Gastrocnemius medialis (tissue), 4 donors: ENCODE measurements around the gene INPP5A. TPM values are rescaled to one million over a fixed set of nuclear protein-coding genes. Genes with fewer than 3 reads are reported as not detected.

ENCODE experiments used
- ATAC-seq, 2 donors: fragments of 150-250 bp; one replicate each; pipeline ENCODE4 v1.9.1; 2016
- DNase-seq, 2 donors: peaks; one replicate each; pipeline ENCODE4 v3.0.0-alpha.2; 2019
- H3K27ac ChIP-seq, 4 donors: fragments of 200-600 bp; sonication (generic); 1 replicate in 1 of 4; 2 replicates in 3 of 4; pipeline ENCODE4 v1.5.1; 2016 to 2018; ENCODE audit warnings: mild to moderate bottlenecking in 2 of 4, moderate library complexity in 1 of 4
- H3K27me3 ChIP-seq, 3 donors: fragments of 200-600 bp; sonication (generic) in 2 of 3; 1 replicate in 1 of 3; 2 replicates in 2 of 3; pipeline versions ENCODE4 v1.5.1 to v1.6.0; 2016 to 2019; ENCODE audit warnings: mild to moderate bottlenecking in 1 of 3, moderate library complexity in 1 of 3
- H3K36me3 ChIP-seq, 2 donors: fragments of 200-600 bp; sonication (generic) in 1 of 2; one replicate each; pipeline ENCODE4 v1.5.1; 2017 to 2018
- H3K4me1 ChIP-seq, 2 donors: fragments of 200-600 bp; sonication (generic) in 1 of 2; one replicate each; pipeline ENCODE4 v1.5.1; 2016 to 2017; ENCODE audit warnings: mild to moderate bottlenecking in 2 of 2
- H3K4me3 ChIP-seq, 4 donors: fragments of 200-600 bp; sonication (generic) in 3 of 4; 1 replicate in 1 of 4; 2 replicates in 3 of 4; pipeline ENCODE4 v1.5.1; 2016 to 2019; ENCODE audit warnings: mild to moderate bottlenecking in 2 of 4
- H3K9me3 ChIP-seq, 3 donors: fragments of 200-600 bp; sonication (generic) in 2 of 3; 1 replicate in 1 of 3; 2 replicates in 2 of 3; pipeline ENCODE4 v1.5.1; 2016 to 2019
- CTCF ChIP-seq, 5 experiments: fragments of 450-650 bp in 3 of 5; fragments of 200-600 bp in 2 of 5; sonication (generic) in 2 of 5; IDR thresholded peaks in 4 of 5; conservative IDR thresholded peaks in 1 of 5; 1 replicate in 4 of 5; 2 replicates in 1 of 5; pipeline ENCODE4 v1.5.1; 2016 to 2019; ENCODE audit warnings: antibody characterized with exemption in 5 of 5, mild to moderate bottlenecking in 3 of 5, moderate library complexity in 3 of 5
- POLR2A ChIP-seq, 2 donors: fragments of 450-650 bp; IDR thresholded peaks; one replicate each; pipeline ENCODE4 v1.6.1; 2017; ENCODE audit warnings: antibody characterized with exemption in 2 of 2, mild to moderate bottlenecking in 2 of 2, moderate library complexity in 2 of 2
- in situ Hi-C, 4 donors: fragments of 200-750 bp; cut with MboI; loops; one replicate each; pipeline versions ENCODE4 v1.15.0 to v1.8.0; 2017; ENCODE audit warnings: low sequenced_read_pairs in 4 of 4
- intact Hi-C: fragments of 100-400 bp; cut with DNase I; formaldehyde crosslinking; loops from one replicate; pipeline ENCODE4 v1.15.1; 2023; ENCODE audit warnings: low total_unique reads
- total RNA-seq, 4 donors: library from RNA; depleted of rRNA; stranded (reverse); fragments of >200 nt; gene quantifications; one replicate each; pipeline versions ENCODE4 v1.1.0 to v1.2.3, GENCODE V29; 2016

Gene INPP5A
- total RNA-seq, 4 donors from 2014 or later, result 74.9 to 107 (median 92.4) TPM

- TF ChIP-seq CTCF (IDR thresholded peaks at IDR 0.05 in 4 of 5, conservative IDR thresholded peaks at IDR 0.05 in 1 of 5), result no peak
- Histone ChIP-seq H3K27me3 (no peaks in the 10 kb centered on the region), H3K27ac (no peak overlapping the region), H3K9me3 (no peaks in the 10 kb centered on the region), H3K4me1 (peaks cover 54 to 71% of the 10 kb centered on the region in 2 donors), H3K4me3 (no peak overlapping the region), H3K36me3 (no peaks in the 10 kb centered on the region)
- ATAC-seq, result no peak
- intact Hi-C loops (no loop called here), in situ Hi-C loops (loop anchor here (25.0 kb wide), 2 partner anchors 94 to 156 kb away; partner anchors contain the start of gene PWWP2B (in 1 of the 4))
- DNase-seq, result no peak
Measured at GRCh38 chr10:132542819-132543218, 5.2 kb downstream of the INPP5A start.

- peaks cover 48 to 73% of the 10 kb centered on the region in 2 donors for H3K4me1 ChIP-seq
- TF ChIP-seq CTCF (IDR thresholded peaks at IDR 0.05 in 4 of 5, conservative IDR thresholded peaks at IDR 0.05 in 1 of 5) (no peak), POLR2A (IDR thresholded peaks at IDR 0.05) (no peak)
- DNase-seq, result no peak
- intact Hi-C loops (no loop called here), in situ Hi-C loops (loop anchor here (25.0 kb wide), 2 partner anchors 93 to 157 kb away; partner anchors contain the start of gene PWWP2B (in 1 of the 4))
- no peak overlapping the region for H3K4me3 ChIP-seq
- no peaks in the 10 kb centered on the region for H3K36me3 ChIP-seq
- H3K9me3 ChIP-seq, result no peaks in the 10 kb centered on the region
- no peak for ATAC-seq
- no peaks in the 10 kb centered on the region for H3K27me3 ChIP-seq
- no peak overlapping the region for H3K27ac ChIP-seq
Measured at GRCh38 chr10:132543916-132544743, 6.5 kb downstream of the INPP5A start.

GRCh38 chr10:132544744-132545658 lies 7.4 kb downstream of the INPP5A start:
- in situ Hi-C loops (loop anchor here (25.0 kb wide), 2 partner anchors 92 to 158 kb away; partner anchors contain the start of gene PWWP2B (in 1 of the 4)), intact Hi-C loops (no loop called here)
- H3K27ac ChIP-seq, result no peak overlapping the region
- H3K27me3 ChIP-seq, result no peaks in the 10 kb centered on the region
- no peak overlapping the region for H3K4me3 ChIP-seq
- no peaks in the 10 kb centered on the region for H3K36me3 ChIP-seq
- no peaks in the 10 kb centered on the region for H3K9me3 ChIP-seq
- no peak for ATAC-seq
- TF ChIP-seq CTCF (IDR thresholded peaks at IDR 0.05 in 4 of 5, conservative IDR thresholded peaks at IDR 0.05 in 1 of 5), result no peak
- no peak for TF ChIP-seq POLR2A (IDR thresholded peaks at IDR 0.05)
- no peak for DNase-seq
- peaks cover 44 to 69% of the 10 kb centered on the region in 2 donors for H3K4me1 ChIP-seq

- H3K36me3 ChIP-seq, result no peaks in the 10 kb centered on the region
- no peaks in the 10 kb centered on the region for H3K27me3 ChIP-seq
- in situ Hi-C loops (loop anchor here (25.0 kb wide), 2 partner anchors 91 to 159 kb away; partner anchors contain the start of gene PWWP2B (in 1 of the 4)), intact Hi-C loops (no loop called here)
- H3K27ac ChIP-seq, result no peak overlapping the region
- H3K4me1 ChIP-seq, result peaks cover 41 to 69% of the 10 kb centered on the region in 2 donors
- H3K4me3 ChIP-seq, result no peak overlapping the region
- DNase-seq (no peak), ATAC-seq (no peak)
- TF ChIP-seq CTCF (IDR thresholded peaks at IDR 0.05 in 4 of 5, conservative IDR thresholded peaks at IDR 0.05 in 1 of 5) (no peak), POLR2A (IDR thresholded peaks at IDR 0.05) (no peak)
- H3K9me3 ChIP-seq, result no peaks in the 10 kb centered on the region
Measured at GRCh38 chr10:132545659-132546367, 8.2 kb downstream of the INPP5A start.
